ENCODE measurements around the gene CTF1. TPM values are rescaled to one million over a fixed set of nuclear protein-coding genes. Genes with fewer than 3 reads are reported as not detected.
A peak's percentile ranks its signal among the peaks of the same experiment; 100 is the strongest.

The CTF1 gene
- total RNA-seq, 1 experiment from 2014 or later = 1.4 TPM

- Mint-ChIP-seq H3K9me3 (no peaks in the 10 kb centered on the region), H3K27me3 (ENCODE audit: low read depth) (no peaks in the 10 kb centered on the region), H3K36me3 (peaks cover 37% of the 10 kb centered on the region), H3K4me1 (peaks cover 18% of the 10 kb centered on the region), H3K4me3 (no peak overlapping the region), H3K27ac (no peak overlapping the region)
- POLR2A ChIA-PET = interaction anchor here (0.7 kb wide), 1 partner anchor 10 kb away, joined by 3 read pairs; no protein-coding TSS in a partner anchor
- TF ChIP-seq GTF2I (CRISPR knock-in tag; conservative IDR thresholded peaks at IDR 0.05) (no peak), ZNF281 (CRISPR knock-in tag; IDR thresholded peaks at IDR 0.05) (no peak), TP53 (CRISPR knock-in tag; IDR thresholded peaks at IDR 0.05) (no peak), USF1 (CRISPR knock-in tag; IDR thresholded peaks at IDR 0.05) (no peak), PRRX2 (CRISPR knock-in tag; IDR thresholded peaks at IDR 0.05) (no peak), ZSCAN18 (CRISPR knock-in tag; IDR thresholded peaks at IDR 0.05) (no peak), SMAD4 (CRISPR knock-in tag; IDR thresholded peaks at IDR 0.05) (no peak), ZNF396 (CRISPR knock-in tag; IDR thresholded peaks at IDR 0.05; ENCODE audit: borderline replicate concordance) (no peak), E2F1 (CRISPR knock-in tag; IDR thresholded peaks at IDR 0.05) (no peak), CDX4 (CRISPR knock-in tag; IDR thresholded peaks at IDR 0.05; ENCODE audit: borderline replicate concordance) (no peak)
- CTCF ChIA-PET = no interaction called here
- ATAC-seq (no peak), DNase-seq (ENCODE audit: low spot score) (no peak)
Observed at GRCh38 chr16:30944352-30944751, 47.9 kb downstream of the CTF1 start.

GRCh38 chr16:30946671-30947540, 50.5 kb downstream of the CTF1 start:
- Mint-ChIP-seq H3K27ac (peak overlapping the region; percentile 78), H3K4me1 (peaks cover 29% of the 10 kb centered on the region), H3K4me3 (peak overlapping the region; percentile 43), H3K27me3 (ENCODE audit: low read depth) (no peaks in the 10 kb centered on the region), H3K36me3 (peaks cover 28% of the 10 kb centered on the region), H3K9me3 (no peaks in the 10 kb centered on the region)
- ATAC-seq (no peak), DNase-seq (ENCODE audit: low spot score) (no peak)
- ChIA-PET CTCF (interaction anchor here (0.5 to 2.1 kb wide), 7 partner anchors 11 to 195 kb away, joined by 3 to 12 read pairs (median 3); partner anchors contain the start of gene VKORC1), POLR2A (interaction anchor here (1.6 kb wide), 1 partner anchor 23 kb away, joined by 3 read pairs; the partner anchor contains the start of gene FBXL19)
- TF ChIP-seq ETV6 (CRISPR knock-in tag; IDR thresholded peaks at IDR 0.05) (no peak), ESRRA (CRISPR knock-in tag; IDR thresholded peaks at IDR 0.05; ENCODE audit: borderline replicate concordance) (0 out of 2 replicates have a peak, but pooled peaks have one; percentile 23)

- ATAC-seq (no peak), DNase-seq (ENCODE audit: low spot score) (no peak)
- POLR2A ChIA-PET = interaction anchor here (0.7 to 1.6 kb wide), 2 partner anchors 22 to 24 kb away, joined by 3 read pairs; partner anchors contain the start of gene FBXL19
- TF ChIP-seq GABPB1 (CRISPR knock-in tag; IDR thresholded peaks at IDR 0.05) = no peak
- no peak for TF ChIP-seq CTCF (IDR thresholded peaks at IDR 0.05)
- TF ChIP-seq MAX (CRISPR knock-in tag; IDR thresholded peaks at IDR 0.05) = no peak
- no peak for TF ChIP-seq JAZF1 (CRISPR knock-in tag; IDR thresholded peaks at IDR 0.05)
- TF ChIP-seq NR1H2 (CRISPR knock-in tag; IDR thresholded peaks at IDR 0.05) = no peak
- no peak for TF ChIP-seq ZNF121 (CRISPR knock-in tag; IDR thresholded peaks at IDR 0.05)
- TF ChIP-seq FOXP4 (CRISPR knock-in tag; IDR thresholded peaks at IDR 0.05) = no peak
Observed at GRCh38 chr16:30947541-30947858, 51.1 kb downstream of the CTF1 start.

More at GRCh38 chr16:30947541-30947858, 51.1 kb downstream of the CTF1 start:
- H3K4me1 Mint-ChIP-seq = peaks cover 27% of the 10 kb centered on the region
- H3K27me3 Mint-ChIP-seq (ENCODE audit: low read depth) = no peaks in the 10 kb centered on the region
- peak overlapping the region; percentile 75 for H3K4me3 Mint-ChIP-seq
- no peaks in the 10 kb centered on the region for H3K9me3 Mint-ChIP-seq
- peaks cover 25% of the 10 kb centered on the region for H3K36me3 Mint-ChIP-seq
- CTCF ChIA-PET = interaction anchor here (0.5 to 2.1 kb wide), 7 partner anchors 12 to 195 kb away, joined by 3 to 12 read pairs (median 3); partner anchors contain the start of gene VKORC1
- no peak overlapping the region; the same call in 1 of the 2 replicates for H3K27ac Mint-ChIP-seq
